Loucy (cell line): ENCODE data around the gene CYP27A1.

ENCODE experiments used
- H2AFZ ChIP-seq: fragments of 200-600 bp; sonication (generic); 2 replicates; pipeline ENCODE4 v1.6.0; 2016; ENCODE audit warnings: antibody characterized with exemption, mild to moderate bottlenecking, low read length, moderate library complexity
- H3F3A ChIP-seq: fragments of 200-600 bp; 2 replicates; pipeline ENCODE4 v1.6.0; 2016; ENCODE audit warnings: antibody characterized with exemption, low read depth, mild to moderate bottlenecking
- H3K27me3 ChIP-seq: fragments of 200-600 bp; sonication (generic); 2 replicates; pipeline ENCODE4 v1.6.1; 2014; ENCODE audit warnings: low read length, mild to moderate bottlenecking; ENCODE audit not compliant: insufficient read depth, poor library complexity, severe bottlenecking
- H3K36me3 ChIP-seq: fragments of 200-600 bp; sonication (generic); 2 replicates; pipeline ENCODE4 v1.6.1; 2016; ENCODE audit warnings: low read length; ENCODE audit not compliant: insufficient read depth
- H3K4me1 ChIP-seq: fragments of 200-600 bp; sonication (generic); 2 replicates; pipeline ENCODE4 v1.5.1; 2014; ENCODE audit warnings: low read length, mild to moderate bottlenecking; ENCODE audit not compliant: insufficient read depth, poor library complexity, severe bottlenecking
- H3K4me2 ChIP-seq: fragments of 200-600 bp; sonication (generic); 2 replicates; pipeline ENCODE4 v1.6.0; 2014; ENCODE audit warnings: antibody characterized with exemption, low read length, low read depth, mild to moderate bottlenecking; ENCODE audit not compliant: poor library complexity, severe bottlenecking
- H3K4me3 ChIP-seq: fragments of 200-600 bp; sonication (generic); 2 replicates; pipeline ENCODE4 v1.5.1; 2014; ENCODE audit warnings: low read length, mild to moderate bottlenecking, mixed read lengths; ENCODE audit not compliant: poor library complexity, severe bottlenecking
- H3K79me2 ChIP-seq: fragments of 200-600 bp; sonication (generic); 2 replicates; pipeline ENCODE4 v1.6.1; 2014; ENCODE audit warnings: low read length; ENCODE audit not compliant: insufficient read depth
- H3K9ac ChIP-seq: fragments of 200-600 bp; sonication (generic); 2 replicates; pipeline ENCODE4 v1.6.0; 2014; ENCODE audit warnings: mild to moderate bottlenecking, low read depth, low read length, moderate library complexity; ENCODE audit not compliant: poor library complexity, severe bottlenecking
- H3K9me2 ChIP-seq: fragments of 200-600 bp; sonication (generic); replicated peaks from 2 replicates; pipeline ENCODE4 v1.6.1; 2016; ENCODE audit warnings: low read depth, low read length, mixed read lengths
- H3K9me3 ChIP-seq: fragments of 200-600 bp; sonication (generic); 2 replicates; pipeline ENCODE4 v1.6.1; 2014; ENCODE audit warnings: mild to moderate bottlenecking, antibody characterized with exemption, low read length, low read depth; ENCODE audit not compliant: insufficient read depth
- H4K20me1 ChIP-seq: fragments of 200-600 bp; sonication (generic); 2 replicates; pipeline ENCODE4 v1.6.0; 2014; ENCODE audit warnings: antibody characterized with exemption, low read length, mild to moderate bottlenecking; ENCODE audit not compliant: insufficient read depth, poor library complexity, severe bottlenecking
- CTCF ChIP-seq: fragments of 200-600 bp; sonication (generic); conservative IDR thresholded peaks from 2 replicates; pipeline ENCODE4 v1.5.1; 2014; ENCODE audit warnings: mild to moderate bottlenecking, antibody characterized with exemption, low read length
- EZH2phosphoT487 ChIP-seq: fragments of 200-600 bp; IDR thresholded peaks from 2 replicates; pipeline ENCODE4 v1.6.1; 2018; ENCODE audit warnings: antibody characterized with exemption, mild to moderate bottlenecking, moderate library complexity, borderline replicate concordance

The CYP27A1 gene

GRCh38 chr2:218833023-218833609 lies 51.2 kb downstream of the CYP27A1 start:
- no peaks in the 10 kb centered on the region for H3K36me3 ChIP-seq
- H3K9me2 ChIP-seq, result no peaks in the 10 kb centered on the region
- no peak overlapping the region for H3K4me2 ChIP-seq
- no peaks in the 10 kb centered on the region for H3K4me1 ChIP-seq
- no peaks in the 10 kb centered on the region for H3K9me3 ChIP-seq
- H3F3A ChIP-seq, result no peaks in the 10 kb centered on the region
- peaks cover 14% of the 10 kb centered on the region for H3K27me3 ChIP-seq
- H3K79me2 ChIP-seq, result no peaks in the 10 kb centered on the region
- no peak overlapping the region for H3K9ac ChIP-seq
- H4K20me1 ChIP-seq, result no peaks in the 10 kb centered on the region
- H2AFZ ChIP-seq, result no peak overlapping the region
- H3K4me3 ChIP-seq, result no peak overlapping the region
- TF ChIP-seq EZH2phosphoT487, result no peak
- no peak for TF ChIP-seq CTCF

- Histone ChIP-seq H3K4me1 (no peaks in the 10 kb centered on the region), H3K27me3 (peaks cover 15% of the 10 kb centered on the region), H3K79me2 (no peaks in the 10 kb centered on the region), H3K4me2 (no peak overlapping the region), H2AFZ (no peak overlapping the region), H4K20me1 (no peaks in the 10 kb centered on the region), H3K9me3 (no peaks in the 10 kb centered on the region), H3K9me2 (no peaks in the 10 kb centered on the region), H3K36me3 (no peaks in the 10 kb centered on the region), H3K4me3 (no peak overlapping the region), H3K9ac (no peak overlapping the region), H3F3A (no peaks in the 10 kb centered on the region)
- TF ChIP-seq EZH2phosphoT487, result no peak
- no peak for TF ChIP-seq CTCF
Observed at GRCh38 chr2:218834685-218835084, 52.7 kb downstream of the CYP27A1 start.

GRCh38 chr2:218837495-218837894 lies 55.5 kb downstream of the CYP27A1 start:
- H3K79me2 ChIP-seq, result no peaks in the 10 kb centered on the region

More at GRCh38 chr2:218837495-218837894, 55.5 kb downstream of the CYP27A1 start:
- Histone ChIP-seq H3K4me2 (no peak overlapping the region), H2AFZ (no peak overlapping the region), H3K9me2 (no peaks in the 10 kb centered on the region), H3K9me3 (no peaks in the 10 kb centered on the region), H3F3A (no peaks in the 10 kb centered on the region), H4K20me1 (no peaks in the 10 kb centered on the region), H3K9ac (no peak overlapping the region), H3K36me3 (no peaks in the 10 kb centered on the region), H3K27me3 (peaks cover 15% of the 10 kb centered on the region), H3K4me1 (no peaks in the 10 kb centered on the region), H3K4me3 (no peak overlapping the region)
- TF ChIP-seq CTCF, result no peak
- no peak for TF ChIP-seq EZH2phosphoT487
